ENCODE data around the gene DOK5.

DOK5 gene

GRCh38 chr20:54648421-54649142, 173.2 kb downstream of the DOK5 start:
- Histone ChIP-seq H3K4me1 (ENCODE audit: control insufficient read depth, insufficient read depth, low read length) (peaks cover 7% of the 10 kb centered on the region; the same call in 1 of the 2 replicates), H3K36me3 (ENCODE audit: control insufficient read depth, insufficient read depth, low read length) (no peaks in the 10 kb centered on the region), H3K27ac (ENCODE audit: low read depth, low read length) (no peak overlapping the region), H3K9me3 (ENCODE audit: control insufficient read depth, insufficient read depth, low read depth, low read length) (no peaks in the 10 kb centered on the region), H3K4me3 (ENCODE audit: low read depth, low read length) (no peak overlapping the region), H3K27me3 (ENCODE audit: control insufficient read depth, insufficient read depth, low read length) (no peaks in the 10 kb centered on the region), H3K9ac (ENCODE audit: low read length) (no peak overlapping the region)

DNA sequence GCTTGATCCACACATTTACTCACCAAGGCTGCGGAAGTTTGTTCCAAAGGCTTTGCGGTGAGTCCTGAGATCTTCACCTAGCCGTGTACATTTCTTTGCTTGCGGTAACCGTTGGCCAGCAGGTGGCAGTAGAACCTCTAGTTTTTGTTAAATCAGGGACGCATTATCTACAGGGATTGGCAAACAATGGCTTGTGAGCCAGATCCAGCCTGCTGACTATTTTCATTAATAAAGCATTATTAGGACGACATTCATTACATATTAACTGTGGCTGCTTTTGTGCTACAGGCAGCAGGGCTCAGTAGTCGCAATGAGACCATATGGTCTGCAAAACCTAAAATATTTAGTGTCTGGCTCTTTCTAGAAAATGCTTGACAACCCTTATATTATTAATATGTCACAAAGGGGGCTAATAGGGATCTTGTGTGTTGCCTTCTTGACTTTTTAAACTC, 174.1 kb downstream of the DOK5 start:
- peaks cover 7% of the 10 kb centered on the region; the same call in 1 of the 2 replicates for H3K4me1 ChIP-seq (ENCODE audit: control insufficient read depth, insufficient read depth, low read length)
- no peak overlapping the region for H3K4me3 ChIP-seq (ENCODE audit: low read depth, low read length)
- no peaks in the 10 kb centered on the region for H3K9me3 ChIP-seq (ENCODE audit: control insufficient read depth, insufficient read depth, low read depth, low read length)
- no peak overlapping the region for H3K27ac ChIP-seq (ENCODE audit: low read depth, low read length)
- H3K9ac ChIP-seq (ENCODE audit: low read length), result no peak overlapping the region
- H3K36me3 ChIP-seq (ENCODE audit: control insufficient read depth, insufficient read depth, low read length), result no peaks in the 10 kb centered on the region
- H3K27me3 ChIP-seq (ENCODE audit: control insufficient read depth, insufficient read depth, low read length), result no peaks in the 10 kb centered on the region

DNA sequence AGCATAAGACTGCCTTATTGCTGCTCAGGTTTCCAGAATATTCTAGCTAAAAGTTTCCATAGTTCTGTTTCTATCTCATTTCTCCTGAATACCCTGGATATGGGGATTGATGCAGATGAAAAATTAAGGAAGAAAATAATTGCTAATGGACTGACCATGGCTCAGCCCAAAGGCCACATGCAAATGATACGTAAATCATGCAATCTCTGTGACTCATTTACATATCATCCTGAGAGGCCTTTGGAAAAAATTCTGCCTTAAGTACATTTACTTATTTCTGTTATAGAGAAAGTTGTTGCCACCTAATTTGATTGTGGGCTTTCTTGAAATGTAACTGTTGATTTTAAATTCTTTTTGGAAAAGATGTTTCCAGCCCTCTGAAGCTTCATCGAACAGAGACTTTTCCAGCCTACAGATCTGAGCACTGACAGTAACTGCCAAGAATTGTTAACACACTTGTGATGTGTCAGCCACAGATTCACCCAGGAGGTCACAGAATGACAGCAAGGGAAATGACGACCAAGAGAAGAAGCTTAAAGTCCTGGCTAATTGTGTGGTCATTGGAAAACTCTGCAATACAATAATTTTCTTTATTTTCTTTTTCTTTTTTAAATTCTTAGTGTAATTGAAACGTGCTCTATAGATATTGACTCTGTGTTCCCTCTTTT, 174.8 kb downstream of the DOK5 start:
- no peak overlapping the region for H3K4me3 ChIP-seq (ENCODE audit: low read depth, low read length)
- H3K27me3 ChIP-seq (ENCODE audit: control insufficient read depth, insufficient read depth, low read length), result no peaks in the 10 kb centered on the region
- H3K9ac ChIP-seq (ENCODE audit: low read length), result no peak overlapping the region
- peaks cover 7% of the 10 kb centered on the region; the same call in 1 of the 2 replicates for H3K4me1 ChIP-seq (ENCODE audit: control insufficient read depth, insufficient read depth, low read length)
- H3K27ac ChIP-seq (ENCODE audit: low read depth, low read length), result no peak overlapping the region
- H3K9me3 ChIP-seq (ENCODE audit: control insufficient read depth, insufficient read depth, low read depth, low read length), result no peaks in the 10 kb centered on the region
- H3K36me3 ChIP-seq (ENCODE audit: control insufficient read depth, insufficient read depth, low read length), result no peaks in the 10 kb centered on the region

DNA sequence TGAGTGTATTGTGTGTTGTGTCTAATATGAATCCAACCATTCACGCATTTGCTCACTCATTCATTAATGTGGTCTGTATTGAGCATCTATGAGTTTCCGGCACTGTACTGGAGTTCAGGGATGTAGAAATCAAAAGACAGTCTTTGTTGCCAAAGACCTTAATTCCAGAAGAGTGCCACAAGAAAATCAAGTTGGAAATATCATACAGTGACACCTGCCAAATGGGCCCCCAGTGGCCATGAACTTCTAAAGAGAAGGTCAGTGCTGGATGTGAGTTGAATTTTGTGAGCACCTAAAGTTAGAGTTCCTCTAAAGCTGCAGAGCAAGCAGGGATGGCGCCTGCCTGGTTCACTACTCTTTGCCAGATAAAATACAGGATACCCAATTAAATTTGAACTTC, 175.9 kb downstream of the DOK5 start:
- H3K9me3 ChIP-seq (ENCODE audit: control insufficient read depth, insufficient read depth, low read depth, low read length), result no peaks in the 10 kb centered on the region
- no peak overlapping the region for H3K4me3 ChIP-seq (ENCODE audit: low read depth, low read length)
- H3K9ac ChIP-seq (ENCODE audit: low read length), result no peak overlapping the region
- no peak overlapping the region for H3K27ac ChIP-seq (ENCODE audit: low read depth, low read length)
- no peaks in the 10 kb centered on the region for H3K36me3 ChIP-seq (ENCODE audit: control insufficient read depth, insufficient read depth, low read length)
- H3K4me1 ChIP-seq (ENCODE audit: control insufficient read depth, insufficient read depth, low read length), result peaks cover 7% of the 10 kb centered on the region; the same call in 1 of the 2 replicates
- H3K27me3 ChIP-seq (ENCODE audit: control insufficient read depth, insufficient read depth, low read length), result no peaks in the 10 kb centered on the region

- Histone ChIP-seq H3K4me3 (ENCODE audit: low read depth, low read length) (no peak overlapping the region), H3K4me1 (ENCODE audit: control insufficient read depth, insufficient read depth, low read length) (peaks cover 7% of the 10 kb centered on the region; the same call in 1 of the 2 replicates), H3K9ac (ENCODE audit: low read length) (no peak overlapping the region), H3K36me3 (ENCODE audit: control insufficient read depth, insufficient read depth, low read length) (no peaks in the 10 kb centered on the region), H3K27me3 (ENCODE audit: control insufficient read depth, insufficient read depth, low read length) (no peaks in the 10 kb centered on the region), H3K27ac (ENCODE audit: low read depth, low read length) (no peak overlapping the region), H3K9me3 (ENCODE audit: control insufficient read depth, insufficient read depth, low read depth, low read length) (no peaks in the 10 kb centered on the region)
Observed at GRCh38 chr20:54654450-54654849, 179.1 kb downstream of the DOK5 start.

GRCh38 chr20:54657268-54657826, 182.0 kb downstream of the DOK5 start:
- H3K27ac ChIP-seq (ENCODE audit: low read depth, low read length), result no peak overlapping the region
- peaks cover 13% of the 10 kb centered on the region for H3K4me1 ChIP-seq (ENCODE audit: control insufficient read depth, insufficient read depth, low read length)
- no peaks in the 10 kb centered on the region; the same call in 1 of the 2 replicates for H3K27me3 ChIP-seq (ENCODE audit: control insufficient read depth, insufficient read depth, low read length)
- H3K9me3 ChIP-seq (ENCODE audit: control insufficient read depth, insufficient read depth, low read depth, low read length), result no peaks in the 10 kb centered on the region
- no peaks in the 10 kb centered on the region for H3K36me3 ChIP-seq (ENCODE audit: control insufficient read depth, insufficient read depth, low read length)
- no peak overlapping the region for H3K9ac ChIP-seq (ENCODE audit: low read length)
- H3K4me3 ChIP-seq (ENCODE audit: low read depth, low read length), result no peak overlapping the region

GRCh38 chr20:54658525-54658924, 183.1 kb downstream of the DOK5 start:
- no peak overlapping the region for H3K4me3 ChIP-seq (ENCODE audit: low read depth, low read length)
- peaks cover 20% of the 10 kb centered on the region for H3K4me1 ChIP-seq (ENCODE audit: control insufficient read depth, insufficient read depth, low read length)
- H3K9ac ChIP-seq (ENCODE audit: low read length), result no peak overlapping the region
- no peaks in the 10 kb centered on the region for H3K9me3 ChIP-seq (ENCODE audit: control insufficient read depth, insufficient read depth, low read depth, low read length)
- H3K27ac ChIP-seq (ENCODE audit: low read depth, low read length), result no peak overlapping the region
- H3K36me3 ChIP-seq (ENCODE audit: control insufficient read depth, insufficient read depth, low read length), result no peaks in the 10 kb centered on the region
- H3K27me3 ChIP-seq (ENCODE audit: control insufficient read depth, insufficient read depth, low read length), result no peaks in the 10 kb centered on the region; the same call in 1 of the 2 replicates

GRCh38 chr20:54661265-54661664, 185.9 kb downstream of the DOK5 start:
- no peak overlapping the region for H3K27ac ChIP-seq (ENCODE audit: low read depth, low read length)
- H3K27me3 ChIP-seq (ENCODE audit: control insufficient read depth, insufficient read depth, low read length), result no peaks in the 10 kb centered on the region; the same call in 1 of the 2 replicates
- H3K9me3 ChIP-seq (ENCODE audit: control insufficient read depth, insufficient read depth, low read depth, low read length), result no peaks in the 10 kb centered on the region
- H3K9ac ChIP-seq (ENCODE audit: low read length), result no peak overlapping the region
- no peak overlapping the region for H3K4me3 ChIP-seq (ENCODE audit: low read depth, low read length)
- peaks cover 20% of the 10 kb centered on the region for H3K4me1 ChIP-seq (ENCODE audit: control insufficient read depth, insufficient read depth, low read length)
- no peaks in the 10 kb centered on the region for H3K36me3 ChIP-seq (ENCODE audit: control insufficient read depth, insufficient read depth, low read length)

GRCh38 chr20:54661880-54662465, 186.6 kb downstream of the DOK5 start:
- Histone ChIP-seq H3K4me1 (ENCODE audit: control insufficient read depth, insufficient read depth, low read length) (peaks cover 20% of the 10 kb centered on the region), H3K27me3 (ENCODE audit: control insufficient read depth, insufficient read depth, low read length) (no peaks in the 10 kb centered on the region; the same call in 1 of the 2 replicates), H3K9me3 (ENCODE audit: control insufficient read depth, insufficient read depth, low read depth, low read length) (no peaks in the 10 kb centered on the region), H3K9ac (ENCODE audit: low read length) (no peak overlapping the region), H3K27ac (ENCODE audit: low read depth, low read length) (peak overlapping the region; percentile 26; the same call in 1 of the 2 replicates), H3K36me3 (ENCODE audit: control insufficient read depth, insufficient read depth, low read length) (no peaks in the 10 kb centered on the region), H3K4me3 (ENCODE audit: low read depth, low read length) (0 out of 2 replicates have a peak overlapping the region, but pooled peaks have one; percentile 14)

GRCh38 chr20:54665812-54666211, 190.4 kb downstream of the DOK5 start:
- Histone ChIP-seq H3K9me3 (ENCODE audit: control insufficient read depth, insufficient read depth, low read depth, low read length) (no peaks in the 10 kb centered on the region), H3K36me3 (ENCODE audit: control insufficient read depth, insufficient read depth, low read length) (no peaks in the 10 kb centered on the region), H3K27ac (ENCODE audit: low read depth, low read length) (no peak overlapping the region), H3K4me1 (ENCODE audit: control insufficient read depth, insufficient read depth, low read length) (peaks cover 20% of the 10 kb centered on the region), H3K4me3 (ENCODE audit: low read depth, low read length) (no peak overlapping the region), H3K27me3 (ENCODE audit: control insufficient read depth, insufficient read depth, low read length) (no peaks in the 10 kb centered on the region; the same call in 1 of the 2 replicates), H3K9ac (ENCODE audit: low read length) (no peak overlapping the region)
